ENCODE results near the gene HMX1. TPM values are rescaled to one million over a fixed set of nuclear protein-coding genes. Genes with fewer than 3 reads are reported as not detected.

HMX1 gene
- total and polyA plus RNA-seq, 2 donors (not counting 3 experiments of a cell fraction or from before 2014, with no cell fraction given) = not detected

- Histone ChIP-seq H3K9me1 (replicated peaks; ENCODE audit: control insufficient read depth, extremely low read depth, insufficient read depth, low read length) (no peaks in the 10 kb centered on the region), H3K27me3 (ENCODE audit: control insufficient read depth in 2 of 2, insufficient read depth in 2 of 2, low read length in 2 of 2) (peaks cover 32 to 45% of the 10 kb centered on the region in 2 experiments), H3K4me1 (ENCODE audit: control insufficient read depth, extremely low read depth, insufficient read depth, low read length) (no peaks in the 10 kb centered on the region), H3K27ac (ENCODE audit: insufficient read depth, low read depth, low read length) (no peak overlapping the region), H3K36me3 (ENCODE audit: control insufficient read depth in 2 of 2, extremely low read depth in 1 of 2, insufficient read depth in 2 of 2, low read length in 2 of 2) (no peaks in the 10 kb centered on the region), H3K9ac (replicated peaks; ENCODE audit: extremely low read depth, insufficient read depth, low read length) (no peak overlapping the region), H3K79me2 (ENCODE audit: control insufficient read depth, insufficient read depth, low read length) (no peaks in the 10 kb centered on the region), H3K9me3 (replicated peaks; ENCODE audit: control insufficient read depth, insufficient read depth, low read length) (no peaks in the 10 kb centered on the region), H2AFZ (ENCODE audit: low read depth, low read length) (no peak overlapping the region), H3K4me3 (replicated peaks in 1 of 3; ENCODE audit: insufficient read depth in 1 of 3, low read depth in 1 of 3, low read length in 3 of 3) (no peak overlapping the region), H3K4me2 (ENCODE audit: insufficient read depth, low read length) (no peak overlapping the region), H4K20me1 (replicated peaks; ENCODE audit: control insufficient read depth, extremely low read depth, insufficient read depth, low read length) (no peaks in the 10 kb centered on the region)
- CTCF ChIA-PET = no interaction called here
- POLR2A ChIA-PET = no interaction called here
- dilution Hi-C loops (cut with MboI; ENCODE audit: extremely low pct_ligation_motif_present, low sequenced_read_pairs) = no loop called here
- no TSS peak for BruUV-seq (replicated peaks)
- DNase-seq (ENCODE audit: low read depth, low spot score) (no peak), FAIRE-seq (no peak)
- intact Hi-C loops (cut with micrococcal nuclease) = no loop called here
- TF ChIP-seq CTCF (IDR thresholded peaks at IDR 0.05; ENCODE audit: extremely low read depth in 1 of 2, insufficient read depth in 1 of 2, low read depth in 1 of 2, low read length in 2 of 2) (no peak), POLR2AphosphoS5 (IDR thresholded peaks at IDR 0.05; ENCODE audit: insufficient read depth, low read depth, low read length) (no peak), EZH2 (IDR thresholded peaks at IDR 0.05; ENCODE audit: borderline replicate concordance, low read depth, low read length, severe bottlenecking) (no peak), GATA2 (IDR thresholded peaks at IDR 0.05; ENCODE audit: insufficient read depth, insufficient read length, low read depth, low read length) (no peak), FOS (IDR thresholded peaks at IDR 0.05; ENCODE audit: borderline replicate concordance, insufficient read depth, low read length) (no peak), MAX (IDR thresholded peaks at IDR 0.05; ENCODE audit: insufficient read depth, insufficient read length) (no peak), JUN (IDR thresholded peaks at IDR 0.05; ENCODE audit: borderline replicate concordance, insufficient read depth, insufficient read length, low read depth) (no peak), POLR2A (IDR thresholded peaks at IDR 0.05; ENCODE audit: low read depth, low read length) (no peak), MYC (IDR thresholded peaks at IDR 0.05; ENCODE audit: low read depth, low read length) (no peak)
These were observed 6.8 kb upstream of the HMX1 start for GRCh38 chr4:8878421-8878820.
